HG03460 (cell line): ENCODE results near the gene GSX1.
"Not testable (repeated sequence)": the region's sequence is repeated elsewhere in the genome, so short reads cannot be mapped to it uniquely, and the experiment has no call there.

ENCODE experiments used
- ATAC-seq: cut with Tn5 transposase; IDR thresholded peaks from one replicate; pipeline ENCODE4 v1.9.1; 2021; ENCODE audit not compliant: unreplicated experiment

Gene GSX1

DNA sequence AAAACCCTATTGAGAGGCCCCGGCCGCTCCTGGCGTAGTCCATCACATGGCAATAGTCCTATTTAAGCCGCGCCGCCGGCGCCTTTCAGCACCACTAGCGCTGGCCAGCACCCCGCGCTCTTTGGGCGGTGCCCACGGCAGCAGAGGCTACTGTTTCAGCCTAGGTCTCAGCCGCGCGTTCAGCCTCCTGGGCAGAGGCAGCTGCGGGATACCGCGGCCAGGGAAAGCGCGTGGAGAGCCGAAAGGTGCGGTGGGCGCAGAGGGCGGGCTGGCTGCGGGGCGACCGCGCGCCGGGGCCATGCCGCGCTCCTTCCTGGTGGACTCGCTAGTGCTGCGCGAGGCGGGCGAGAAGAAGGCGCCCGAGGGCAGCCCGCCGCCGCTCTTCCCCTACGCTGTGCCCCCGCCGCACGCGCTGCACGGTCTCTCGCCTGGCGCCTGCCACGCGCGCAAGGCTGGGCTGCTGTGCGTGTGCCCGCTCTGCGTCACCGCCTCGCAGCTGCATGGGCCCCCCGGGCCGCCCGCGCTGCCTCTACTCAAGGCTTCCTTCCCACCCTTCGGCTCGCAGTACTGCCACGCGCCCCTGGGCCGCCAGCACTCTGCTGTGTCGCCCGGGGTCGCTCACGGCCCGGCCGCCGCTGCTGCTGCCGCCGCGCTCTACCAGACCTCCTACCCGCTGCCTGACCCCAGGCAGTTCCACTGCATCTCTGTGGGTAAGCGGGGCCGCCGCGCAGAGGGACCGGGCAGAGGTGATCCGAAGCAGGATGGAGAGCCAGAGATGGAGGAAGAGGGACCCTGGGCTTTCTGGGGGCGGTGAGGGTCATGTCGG is at the start of gene GSX1:
TSS of gene GSX1 (plus strand) at position 91 of the 826 bp plus-strand sequence. CDS start at position 299, 208 bp downstream.
- no peak for ATAC-seq

DNA sequence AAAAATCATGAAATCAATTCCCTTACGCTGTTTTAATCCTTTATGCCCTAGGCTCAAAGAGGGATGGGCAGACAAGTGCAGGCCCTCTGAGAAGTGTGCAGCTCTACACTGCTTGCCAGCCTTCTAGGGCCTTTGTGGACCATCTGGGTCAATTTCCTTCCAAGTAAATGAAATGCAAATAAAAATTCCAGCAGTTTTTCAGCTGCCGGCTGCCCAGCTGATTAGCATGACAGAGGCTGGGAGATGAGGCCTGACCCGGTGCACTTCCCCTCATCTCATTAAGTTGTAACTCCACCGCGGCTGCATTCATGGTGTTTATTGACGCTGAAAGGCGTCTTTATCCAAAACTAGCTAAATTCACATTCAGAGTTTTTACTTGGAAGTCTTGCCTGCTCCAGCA is 47.5 kb upstream of the GSX1 start:
- ATAC-seq = no peak

GRCh38 chr13:27745301-27745700 is 47.0 kb upstream of the GSX1 start:
- ATAC-seq = no peak

DNA sequence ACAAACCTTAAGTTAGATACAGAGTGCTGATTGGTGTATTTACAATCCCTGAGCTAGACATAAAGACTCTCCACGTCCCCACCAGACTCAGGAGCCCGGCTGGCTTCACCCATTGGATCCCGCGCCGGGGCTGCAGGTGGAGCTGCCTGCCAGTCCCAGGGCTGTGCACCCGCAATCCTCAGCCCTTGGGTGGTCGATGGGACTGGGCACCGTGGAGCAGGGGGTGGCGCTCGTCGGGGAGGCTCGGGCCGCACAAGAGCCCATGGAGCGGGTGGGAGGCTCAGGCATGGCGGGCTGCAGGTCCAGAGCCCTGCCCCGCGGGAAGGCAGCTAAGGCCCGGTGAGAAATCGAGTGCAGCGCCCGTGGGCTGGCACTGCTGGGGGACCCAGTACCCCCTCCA is 44.1 kb upstream of the GSX1 start:
- ATAC-seq = not testable (repeated sequence)

DNA sequence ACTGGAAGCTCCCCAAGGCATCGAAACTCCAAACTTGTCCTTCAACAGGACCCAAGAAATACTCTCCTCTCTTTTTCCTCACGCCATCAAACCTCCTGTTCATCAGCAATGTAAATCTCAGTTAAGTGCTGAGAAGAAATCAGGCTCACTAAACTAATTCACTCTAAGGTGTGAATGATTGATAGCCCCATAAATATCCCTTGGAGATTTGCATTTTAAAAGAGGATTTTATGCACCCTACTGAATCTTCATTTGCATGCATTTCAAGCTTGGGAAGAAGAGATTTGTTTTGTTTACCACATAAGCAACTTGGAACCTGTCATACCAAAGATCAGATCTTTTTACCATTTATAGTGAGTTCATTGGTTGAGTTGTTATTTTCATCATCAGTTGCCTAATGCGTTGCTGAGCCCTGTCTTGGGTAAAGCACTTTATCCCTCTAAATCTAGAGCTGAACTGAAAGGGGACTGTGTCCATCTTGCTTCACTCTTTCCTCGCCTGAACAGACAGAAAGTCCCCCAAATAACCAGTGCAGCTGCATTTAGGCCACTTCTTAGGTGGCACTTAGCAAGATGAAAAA is 40.2 kb upstream of the GSX1 start:
- no peak for ATAC-seq

- no peak for ATAC-seq
These were observed 26.6 kb upstream of the GSX1 start for GRCh38 chr13:27765650-27766049.

DNA sequence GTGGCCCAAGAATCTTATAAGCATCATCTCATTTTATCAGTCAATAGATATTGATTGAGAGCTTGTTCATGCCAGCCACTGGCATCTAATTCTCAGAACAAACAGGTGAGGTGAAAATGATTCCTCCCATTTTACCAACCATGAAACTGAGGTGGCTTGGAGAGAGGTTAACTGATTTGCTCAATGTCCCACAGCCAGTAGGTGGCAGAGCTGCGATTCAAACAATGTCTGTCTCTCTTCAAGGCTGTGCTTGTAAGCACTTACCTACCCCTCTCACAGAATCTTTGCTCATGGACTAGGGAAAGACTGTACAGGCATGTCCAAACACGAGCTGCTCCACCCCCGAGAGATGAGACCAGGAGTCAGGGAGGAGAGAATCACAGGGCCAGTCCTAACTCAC is 21.5 kb upstream of the GSX1 start:
- ATAC-seq = no peak

- no peak for ATAC-seq
These were observed 19.4 kb upstream of the GSX1 start for GRCh38 chr13:27772651-27773425.

- ATAC-seq = no peak
These were observed 18.1 kb upstream of the GSX1 start for GRCh38 chr13:27774169-27774568.

- ATAC-seq = no peak
These were observed 17.6 kb upstream of the GSX1 start for GRCh38 chr13:27774651-27775050.

- ATAC-seq = no peak
These were observed 16.3 kb upstream of the GSX1 start for GRCh38 chr13:27775943-27776342.

DNA sequence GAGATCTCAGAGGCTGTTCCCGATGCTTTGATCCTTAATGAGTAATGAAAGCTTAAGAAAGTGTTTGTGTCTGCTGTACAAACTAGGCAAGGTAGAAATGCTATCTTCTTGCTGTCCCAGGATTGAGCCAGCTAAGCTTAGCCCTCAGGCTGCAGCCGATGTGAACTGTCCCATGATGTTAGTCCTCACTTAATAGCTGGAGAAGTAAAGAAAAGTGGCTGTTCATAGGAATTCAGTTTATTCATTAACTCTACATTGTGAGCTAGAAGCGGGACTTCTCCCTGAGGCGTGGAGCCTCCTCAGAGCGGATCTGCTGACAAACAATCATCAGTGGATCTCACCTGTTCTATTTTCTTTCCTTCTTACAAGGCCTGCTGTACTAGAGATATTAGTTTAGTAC is 10.1 kb upstream of the GSX1 start:
- no peak for ATAC-seq

DNA sequence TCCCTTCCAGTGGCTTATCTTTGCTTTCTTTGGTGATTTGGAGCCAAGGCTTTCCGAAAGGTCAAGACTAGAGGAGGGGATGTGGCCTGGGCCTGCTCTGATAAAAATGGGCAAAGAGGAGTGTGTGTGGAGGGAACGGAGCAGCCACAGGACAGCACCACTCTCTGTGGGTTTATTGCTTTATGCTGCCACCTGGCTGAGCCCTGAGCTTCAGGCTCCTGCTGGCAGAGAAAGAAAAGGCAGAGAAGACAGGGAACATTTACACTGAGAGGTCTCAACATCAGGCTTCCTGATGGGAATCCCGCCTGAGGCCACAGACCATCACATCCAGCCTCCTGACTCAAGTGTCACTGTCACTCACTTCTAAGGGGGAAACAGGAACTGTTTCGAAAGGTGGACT is 9.2 kb upstream of the GSX1 start:
- ATAC-seq = no peak

DNA sequence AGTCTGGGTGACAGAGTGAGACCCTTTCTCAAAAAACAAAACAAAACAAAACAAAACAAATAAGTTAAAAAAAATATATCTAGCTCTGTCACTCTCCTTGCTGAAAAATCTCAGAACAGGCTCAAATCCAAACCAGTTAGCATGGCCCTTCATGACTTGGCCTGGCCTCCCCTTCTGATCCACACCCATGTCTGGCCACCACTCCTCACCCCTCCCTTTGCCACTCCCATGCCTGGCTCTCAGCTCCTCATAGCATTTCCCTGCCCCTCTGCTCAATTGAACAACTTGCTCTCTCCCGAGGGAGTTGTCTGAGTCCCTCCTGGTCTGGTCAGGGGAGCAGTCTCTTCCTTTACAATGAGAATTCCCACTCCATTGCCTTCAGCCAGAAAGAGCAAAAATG is 4.0 kb upstream of the GSX1 start:
- ATAC-seq = no peak

- no peak for ATAC-seq
These were observed 3.2 kb upstream of the GSX1 start for GRCh38 chr13:27789153-27789494.

DNA sequence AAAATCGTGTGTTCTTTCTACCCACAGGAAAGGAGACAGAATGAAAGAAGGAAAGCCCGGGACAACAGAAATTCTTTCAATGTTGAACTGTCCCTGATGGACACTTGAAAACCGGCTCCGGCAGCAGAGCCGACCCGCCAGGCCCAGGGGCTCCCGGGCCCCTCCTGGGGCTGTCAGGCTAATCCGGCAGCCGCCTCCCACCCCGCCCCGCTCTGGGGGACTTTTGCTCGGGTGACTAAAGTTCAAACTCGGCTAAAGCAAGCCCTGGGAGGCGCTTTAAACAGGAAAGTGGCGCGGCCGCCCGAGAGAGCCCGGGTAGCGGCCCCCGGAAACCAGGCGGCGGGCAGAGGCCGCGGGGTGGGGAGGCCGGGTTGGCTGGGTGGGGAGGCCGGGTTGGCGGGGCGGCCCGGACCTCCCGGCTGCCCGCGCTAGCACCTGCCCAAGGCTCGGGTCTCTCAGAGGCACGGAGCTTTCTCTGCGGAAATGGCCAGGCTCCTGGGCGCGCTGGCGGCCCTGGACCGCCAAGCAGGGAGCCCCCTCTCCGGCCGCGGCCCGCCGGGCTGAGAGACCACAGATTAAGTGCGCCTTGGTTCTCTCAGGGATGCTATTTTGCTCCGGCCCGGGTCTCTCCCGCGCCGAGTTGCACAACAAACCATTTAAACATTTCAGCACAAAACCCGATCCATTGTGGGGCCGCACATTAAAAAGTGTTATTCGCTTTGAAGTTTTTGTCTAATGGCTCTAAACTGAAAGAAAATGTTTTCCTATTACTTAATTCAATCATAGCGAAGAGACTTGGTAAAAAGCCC is 2.6 kb upstream of the GSX1 start:
- no peak for ATAC-seq

DNA sequence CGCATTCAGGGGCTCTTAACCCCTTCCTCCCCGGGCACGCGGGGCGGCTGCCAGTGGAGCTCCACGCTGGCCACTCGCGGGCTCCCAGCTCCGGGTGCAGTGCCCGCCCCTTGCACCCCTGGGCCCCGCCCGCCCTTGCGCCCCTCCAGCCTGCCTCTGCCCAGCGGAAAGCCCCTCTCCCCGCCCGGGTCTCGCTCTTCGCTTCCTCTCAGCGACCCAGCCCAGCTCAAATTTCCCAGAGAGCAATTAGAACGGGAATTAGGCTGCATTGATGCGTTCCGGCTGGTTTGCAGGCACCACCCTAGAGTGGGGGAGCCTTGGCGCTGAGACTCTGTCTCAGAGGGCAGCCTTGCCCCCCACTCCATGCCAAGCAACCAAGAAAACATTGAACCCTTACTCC is 1.8 kb upstream of the GSX1 start:
- no peak for ATAC-seq

DNA sequence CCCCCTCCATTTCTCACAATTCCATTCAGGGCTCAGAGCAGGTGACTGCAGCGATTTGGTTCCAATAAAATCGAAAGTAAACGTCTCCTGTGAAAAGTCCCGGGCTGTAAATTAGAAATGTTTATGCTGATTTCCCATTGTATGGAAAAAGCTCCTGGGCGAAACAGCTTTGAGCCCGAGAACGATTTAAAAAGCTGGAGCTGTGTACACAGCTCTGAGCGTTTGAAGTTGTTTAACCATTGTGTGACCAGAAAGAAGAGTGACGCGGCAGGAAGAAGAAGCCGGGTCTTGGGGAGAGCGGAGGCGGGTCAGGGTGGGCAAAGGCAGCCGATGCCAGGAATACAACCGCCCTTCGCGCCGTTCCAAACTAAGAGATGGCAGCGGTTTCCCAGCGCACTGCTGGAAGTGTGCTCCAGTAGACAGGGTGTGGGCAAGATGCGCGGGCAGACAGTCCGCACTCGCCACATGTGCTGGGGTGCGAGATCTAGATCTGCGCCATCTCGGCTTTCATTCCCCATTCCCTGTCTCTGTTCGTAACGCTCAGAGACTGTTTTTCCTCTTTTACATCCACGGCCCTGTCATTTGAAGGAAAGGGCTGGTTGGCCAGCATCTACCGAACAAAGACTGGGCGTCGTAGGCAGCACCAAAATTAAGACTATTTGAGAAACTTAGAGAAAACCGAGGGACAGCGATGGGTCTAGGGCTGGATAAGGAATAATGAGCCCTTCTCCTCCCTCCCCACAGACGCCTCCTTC is 960 bp upstream of the GSX1 start:
- ATAC-seq = no peak

- ATAC-seq = no peak
These were observed 336 bp upstream of the GSX1 start for GRCh38 chr13:27791901-27792392.
